NCI-H774 (cell line): ENCODE measurements around the gene DBX1.
"Not testable (repeated sequence)": the region's sequence is repeated elsewhere in the genome, so short reads cannot be mapped to it uniquely, and the experiment has no call there.

Source experiments
- DNase-seq: peaks from one replicate; lab custom pipeline; 2025; lab: John Stamatoyannopoulos, UW

Gene DBX1

DNA sequence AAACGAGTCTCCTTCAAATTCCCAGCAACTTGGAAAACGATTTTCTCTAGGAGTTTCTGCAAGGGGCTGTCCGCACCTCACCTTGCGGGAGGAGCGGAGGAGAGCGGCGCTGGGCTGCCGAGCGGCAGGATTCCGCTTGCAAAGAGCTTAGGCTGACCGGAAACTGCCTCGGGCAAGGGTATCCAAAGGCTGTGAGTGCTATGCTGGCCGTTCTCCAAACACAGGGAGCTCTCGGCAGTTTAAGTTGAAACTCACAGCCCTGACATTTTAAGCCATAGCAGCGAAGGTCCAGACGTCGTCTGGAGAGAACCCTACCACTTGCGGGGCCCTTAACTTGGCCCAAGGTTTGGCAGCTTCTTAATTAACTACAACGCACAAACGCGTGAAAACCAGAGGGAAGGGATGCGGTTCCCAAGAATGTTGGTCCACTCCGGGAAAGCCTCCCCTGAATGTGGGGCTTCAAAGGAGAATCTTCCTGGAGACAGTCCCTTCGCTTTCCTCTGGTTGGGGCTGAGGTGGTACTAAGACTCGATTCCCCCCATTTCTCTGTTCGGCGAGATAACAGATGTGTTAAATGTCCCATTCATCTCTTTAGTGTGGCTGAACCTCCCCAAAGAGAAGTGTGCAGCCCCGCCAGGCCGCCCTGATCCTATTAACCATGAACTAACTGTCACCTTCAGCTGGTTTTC is 1.1 kb upstream of the DBX1 start:
- DNase-seq = no peak

DNA sequence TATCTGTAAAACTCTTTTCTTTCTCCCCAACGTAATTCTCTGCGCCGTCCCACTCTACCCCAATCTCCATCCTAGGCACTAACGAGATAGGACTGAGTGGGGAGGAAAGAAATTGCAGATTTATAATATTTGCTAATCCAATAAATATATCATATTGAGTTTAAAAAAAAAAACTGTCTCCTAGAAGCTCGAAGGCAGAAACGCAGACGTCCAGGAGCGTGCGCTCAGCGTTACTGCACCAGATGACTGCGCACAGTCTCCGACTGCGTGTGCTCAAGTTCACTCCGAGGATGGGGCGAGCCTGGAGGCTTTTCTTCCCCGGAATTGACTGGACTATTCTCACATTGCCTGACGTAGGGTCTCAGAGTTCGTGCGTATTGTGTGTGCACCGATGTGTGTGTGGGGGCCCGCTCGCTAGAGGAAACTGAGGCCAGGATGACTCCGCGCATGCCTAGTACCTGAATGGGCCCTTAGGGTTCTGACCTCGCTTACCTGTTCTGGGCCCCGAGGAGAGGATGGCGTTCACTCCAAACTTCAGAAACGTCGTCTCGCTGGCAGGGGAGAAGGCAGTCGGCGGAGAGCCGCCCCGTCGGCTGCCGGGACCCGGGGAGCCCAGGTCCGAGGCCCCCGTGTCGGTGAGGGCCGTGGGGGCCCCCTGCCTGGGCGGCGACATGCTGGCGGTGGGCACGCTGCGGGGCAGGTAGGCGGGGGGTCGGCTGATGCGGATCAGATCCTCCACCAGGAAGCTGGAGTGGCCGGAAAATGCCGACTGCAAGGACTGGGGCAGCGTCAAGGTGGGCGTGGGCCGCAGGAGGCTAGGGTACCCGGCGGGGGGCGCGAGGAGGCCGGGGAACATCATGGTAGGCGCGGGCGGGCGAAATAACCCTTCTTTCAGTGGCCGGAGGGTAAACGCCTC is 551 bp downstream of the DBX1 start:
- DNase-seq = no peak

- DNase-seq = no peak
Measured at GRCh38 chr11:20158597-20159257, 1.5 kb downstream of the DBX1 start.

GRCh38 chr11:20157728-20158127 is 2.5 kb downstream of the DBX1 start:
- DNase-seq = no peak

- peak; percentile 66 for DNase-seq
Measured at GRCh38 chr11:20156876-20157613, 3.2 kb downstream of the DBX1 start.

DNA sequence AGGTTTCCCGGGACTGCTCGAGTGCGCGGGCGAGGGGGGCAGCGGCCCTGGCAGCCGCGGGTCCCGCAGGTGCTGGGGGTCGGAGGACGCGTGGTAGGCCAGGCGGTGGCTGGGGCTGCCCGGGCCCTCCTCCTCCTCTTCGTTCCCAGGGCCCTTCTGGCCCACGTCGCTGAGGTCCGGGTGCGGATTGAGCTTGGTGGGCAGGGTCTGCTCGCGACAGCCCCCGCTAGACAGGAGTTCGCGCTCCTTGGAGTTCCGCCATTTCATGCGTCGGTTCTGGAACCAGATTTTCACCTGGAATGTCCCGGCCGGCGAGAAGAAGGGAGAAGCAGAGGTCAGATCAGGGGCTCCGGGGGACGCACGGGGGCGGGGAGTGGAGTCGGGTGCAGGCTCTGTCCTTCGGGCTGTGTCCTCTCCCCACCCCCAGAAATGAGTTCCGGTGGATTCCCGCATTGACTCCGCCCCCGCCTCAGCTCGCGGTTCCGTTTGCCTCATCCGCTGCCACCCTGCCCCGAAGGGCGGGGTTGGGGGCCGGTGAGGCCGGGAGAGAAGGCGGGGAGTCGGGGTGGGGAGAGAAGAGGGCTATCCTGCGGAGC is 3.9 kb downstream of the DBX1 start:
- peak; percentile 83 for DNase-seq

- no peak for DNase-seq
Measured at GRCh38 chr11:20155683-20156279, 4.5 kb downstream of the DBX1 start.

- no peak for DNase-seq
Measured at GRCh38 chr11:20154381-20154780, 5.9 kb downstream of the DBX1 start.

GRCh38 chr11:20138707-20139106 is 21.6 kb downstream of the DBX1 start:
- no peak for DNase-seq

DNA sequence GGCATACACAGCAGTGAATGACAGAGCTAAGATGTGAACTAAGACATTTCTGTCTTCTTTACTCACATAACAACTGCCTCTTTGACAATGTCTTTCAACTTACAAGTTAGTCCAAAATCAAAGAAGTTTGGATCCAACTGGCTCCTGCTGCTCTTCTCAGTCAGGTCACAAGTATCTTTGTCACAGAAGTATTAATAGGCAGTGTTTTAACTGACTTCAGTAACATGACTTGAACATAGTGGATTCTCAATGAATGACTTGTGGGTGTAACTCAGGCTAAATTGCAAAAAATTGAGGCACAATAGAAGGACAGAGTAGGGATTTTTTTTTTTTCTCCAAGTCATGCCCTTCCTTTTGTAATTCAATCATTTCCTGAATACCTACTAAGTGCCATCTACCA is 22.6 kb downstream of the DBX1 start:
- DNase-seq = no peak

- DNase-seq = no peak
Measured at GRCh38 chr11:20134991-20135736, 25.1 kb downstream of the DBX1 start.

- DNase-seq = no peak
Measured at GRCh38 chr11:20132667-20133039, 27.6 kb downstream of the DBX1 start.

GRCh38 chr11:20131788-20132666 is 28.2 kb downstream of the DBX1 start:
- DNase-seq = peak; percentile 40

- no peak for DNase-seq
Measured at GRCh38 chr11:20129665-20130064, 30.6 kb downstream of the DBX1 start.

GRCh38 chr11:20128528-20128825 is 31.8 kb downstream of the DBX1 start:
- DNase-seq = not testable (repeated sequence)

DNA sequence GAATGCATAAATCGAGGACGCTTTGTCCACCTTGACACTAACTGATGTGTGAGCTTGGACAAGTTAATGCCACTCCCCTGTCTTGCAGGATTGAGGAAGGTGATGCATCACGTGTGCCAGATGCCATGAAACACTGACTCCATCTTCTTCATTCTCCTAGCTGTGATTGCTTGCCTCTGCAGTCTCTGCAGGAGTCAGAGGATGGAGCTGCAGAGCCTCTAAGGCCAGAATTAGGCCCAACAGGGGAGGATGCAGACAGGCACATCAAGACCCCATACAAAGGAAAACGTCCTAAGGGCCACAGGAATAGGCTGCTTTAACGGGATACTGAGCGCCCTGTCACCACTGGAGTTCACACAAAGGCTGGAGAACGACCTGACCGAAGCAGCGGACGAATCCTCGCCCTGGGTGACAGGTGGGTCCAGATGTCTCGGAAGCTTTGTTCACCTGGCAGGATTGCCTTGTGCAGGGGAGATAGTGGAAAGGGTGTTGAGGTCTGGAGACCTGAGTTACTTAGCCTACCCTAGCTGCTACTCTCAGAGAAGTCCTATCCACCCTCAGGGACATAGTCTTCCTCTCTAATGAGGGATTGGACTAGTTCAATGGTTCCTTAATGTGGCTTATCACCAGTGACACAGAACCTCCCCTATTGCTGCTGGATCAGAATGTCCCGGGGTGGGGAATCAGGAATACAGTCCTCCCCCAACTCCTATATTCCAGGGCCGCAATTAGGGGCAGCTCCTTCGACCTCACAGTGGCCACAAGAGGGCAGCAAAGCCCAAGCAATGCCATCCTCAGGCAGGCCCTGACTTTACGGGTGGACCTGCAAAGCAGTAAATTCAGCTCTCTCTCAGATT is 32.4 kb downstream of the DBX1 start:
- peak; percentile 30 for DNase-seq

GRCh38 chr11:20126724-20127123 is 33.6 kb downstream of the DBX1 start:
- no peak for DNase-seq

GRCh38 chr11:20125927-20126326 is 34.3 kb downstream of the DBX1 start:
- DNase-seq = no peak

DNA sequence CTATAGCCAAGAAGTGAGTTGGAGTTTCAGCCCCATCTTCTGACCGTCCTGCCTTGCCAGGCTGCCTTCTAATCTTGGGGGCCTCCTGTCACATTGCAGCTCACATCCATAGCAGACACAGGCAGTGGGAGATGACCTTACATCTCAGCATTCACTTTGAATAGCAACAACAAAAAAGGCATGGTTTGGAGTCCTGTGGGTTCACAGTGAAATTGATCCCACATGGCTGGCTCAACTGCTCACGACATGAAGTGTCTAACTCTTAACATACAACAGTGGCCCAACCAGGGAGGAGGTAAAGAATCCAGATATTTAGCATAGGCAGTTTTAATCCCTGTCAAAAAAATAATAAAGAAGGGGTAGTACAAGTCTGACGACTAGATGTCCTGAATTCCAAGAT is 38.1 kb downstream of the DBX1 start:
- DNase-seq = no peak
